ENCODE measurements around the gene SAP30L.

GRCh38 chr5:154505567-154505966, 59.8 kb downstream of the SAP30L start:
- TF ChIP-seq EZH2 (IDR thresholded peaks at IDR 0.05; ENCODE audit: low read length) (no peak), CTCF (optimal IDR thresholded peaks at IDR 0.05 in 1 of 3, IDR thresholded peaks at IDR 0.05 in 1 of 3, conservative IDR thresholded peaks at IDR 0.05 in 1 of 3; ENCODE audit: extremely low read depth in 1 of 3, insufficient read depth in 2 of 3, low read length in 3 of 3) (no peak)

Data from keratinocyte (primary cell).